Measurements from ENCODE around the gene F5.

- TF ChIP-seq CBX8 (IDR thresholded peaks at IDR 0.05; ENCODE audit: borderline replicate concordance, extremely low read depth, low read depth, low read length, poor library complexity, severe bottlenecking) = no peak
- no peak for TF ChIP-seq ZNF174 (CRISPR knock-in tag; IDR thresholded peaks at IDR 0.05)
- no peak for TF ChIP-seq CTCF (IDR thresholded peaks at IDR 0.05 in 2 of 3, conservative IDR thresholded peaks at IDR 0.05 in 1 of 3; ENCODE audit: insufficient read depth in 2 of 3, low read depth in 1 of 3, low read length in 3 of 3)
- TF ChIP-seq PHF21A (IDR thresholded peaks at IDR 0.05; ENCODE audit: borderline replicate concordance, low read depth) = no peak
- TF ChIP-seq CBFB (CRISPR knock-in tag; IDR thresholded peaks at IDR 0.05) = no peak
- no peak for TF ChIP-seq POLR2AphosphoS5 (IDR thresholded peaks at IDR 0.05; ENCODE audit: control insufficient read depth, insufficient read depth, low read depth, low read length)
- no peak for TF ChIP-seq BCLAF1 (IDR thresholded peaks at IDR 0.05; ENCODE audit: borderline replicate concordance in 1 of 2, control insufficient read depth in 1 of 2, low read depth in 2 of 2, low read length in 1 of 2)
- TF ChIP-seq EGR1 (conservative IDR thresholded peaks at IDR 0.05) = no peak
Observed at GRCh38 chr1:169515641-169516040, 70.6 kb downstream of the F5 start.
